T follicular helper cell (primary cell): Measurements from ENCODE around the gene RBSN.

Experiments
- DNase-seq: peaks from one replicate; pipeline ENCODE4 v3.0.0-alpha.2; 2020; ENCODE audit warnings: low read depth

RBSN gene

GRCh38 chr3:15099364-15100098 lies 583 bp upstream of the RBSN start:
- no peak for DNase-seq

GRCh38 chr3:15097891-15098290 lies 1.1 kb downstream of the RBSN start:
- DNase-seq = no peak

GRCh38 chr3:15096046-15096445 lies 2.9 kb downstream of the RBSN start:
- no peak for DNase-seq

GRCh38 chr3:15094187-15094875 lies 4.6 kb downstream of the RBSN start:
- no peak for DNase-seq

- no peak for DNase-seq
Observed at GRCh38 chr3:15092686-15093085, 6.3 kb downstream of the RBSN start.

GRCh38 chr3:15091575-15091974 lies 7.4 kb downstream of the RBSN start:
- DNase-seq = no peak

- DNase-seq = no peak
Observed at GRCh38 chr3:15089201-15089600, 9.7 kb downstream of the RBSN start.

GRCh38 chr3:15086699-15087098 lies 12.2 kb downstream of the RBSN start:
- DNase-seq = no peak

- no peak for DNase-seq
Observed at GRCh38 chr3:15086263-15086662, 12.7 kb downstream of the RBSN start.

- no peak for DNase-seq
Observed at GRCh38 chr3:15083252-15083651, 15.7 kb downstream of the RBSN start.

- DNase-seq = no peak
Observed at GRCh38 chr3:15081960-15082664, 16.8 kb downstream of the RBSN start.

- DNase-seq = no peak
Observed at GRCh38 chr3:15079091-15079490, 19.9 kb downstream of the RBSN start.

- no peak for DNase-seq
Observed at GRCh38 chr3:15074500-15074899, 24.4 kb downstream of the RBSN start.

GRCh38 chr3:15071699-15072098 lies 27.2 kb downstream of the RBSN start:
- DNase-seq = no peak

- DNase-seq = no peak
Observed at GRCh38 chr3:15069441-15069840, 29.5 kb downstream of the RBSN start.

GRCh38 chr3:15066467-15066866 lies 32.5 kb downstream of the RBSN start:
- no peak for DNase-seq

- no peak for DNase-seq
Observed at GRCh38 chr3:15065550-15066007, 33.4 kb downstream of the RBSN start.

- DNase-seq = peak; percentile 84
Observed at GRCh38 chr3:15064835-15065549, 34.0 kb downstream of the RBSN start, which contains the start of gene MRPS25. Gene MRPS25, minus strand, starts transcription at chr3:15065315. Its CDS starts 121 bp downstream, at chr3:15065194.

GRCh38 chr3:15064299-15064834 lies 34.6 kb downstream of the RBSN start:
- DNase-seq = no peak

GRCh38 chr3:15063656-15064286 lies 35.2 kb downstream of the RBSN start:
- no peak for DNase-seq

GRCh38 chr3:15063238-15063637 lies 35.7 kb downstream of the RBSN start:
- no peak for DNase-seq
